Measurements from ENCODE around the gene NGB.
"Not testable (repeated sequence)": the region's sequence is repeated elsewhere in the genome, so short reads cannot be mapped to it uniquely, and the experiment has no call there.

Gene NGB

DNA sequence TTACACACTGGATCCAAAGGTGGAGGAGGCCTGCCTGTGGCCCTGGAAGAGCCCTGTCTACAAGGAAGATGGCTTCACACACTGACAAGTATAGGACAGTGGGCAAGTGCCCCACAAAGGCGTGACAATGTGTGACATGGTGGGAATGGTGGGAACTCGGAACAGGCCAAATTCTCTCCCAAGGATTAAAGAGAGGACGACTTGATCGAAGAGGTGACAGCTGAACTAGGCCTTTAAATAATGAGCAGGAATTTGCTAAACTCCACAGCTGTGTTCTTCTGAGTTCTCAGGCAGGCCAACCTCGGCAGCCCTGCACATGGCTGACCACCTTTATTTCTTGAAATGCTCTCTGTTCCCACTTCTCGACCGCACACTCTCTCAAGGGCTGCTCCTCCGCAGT, 25.9 kb upstream of the NGB start:
- in situ Hi-C loops (cut with HindIII; ENCODE audit: low sequenced_read_pairs) = no loop called here

DNA sequence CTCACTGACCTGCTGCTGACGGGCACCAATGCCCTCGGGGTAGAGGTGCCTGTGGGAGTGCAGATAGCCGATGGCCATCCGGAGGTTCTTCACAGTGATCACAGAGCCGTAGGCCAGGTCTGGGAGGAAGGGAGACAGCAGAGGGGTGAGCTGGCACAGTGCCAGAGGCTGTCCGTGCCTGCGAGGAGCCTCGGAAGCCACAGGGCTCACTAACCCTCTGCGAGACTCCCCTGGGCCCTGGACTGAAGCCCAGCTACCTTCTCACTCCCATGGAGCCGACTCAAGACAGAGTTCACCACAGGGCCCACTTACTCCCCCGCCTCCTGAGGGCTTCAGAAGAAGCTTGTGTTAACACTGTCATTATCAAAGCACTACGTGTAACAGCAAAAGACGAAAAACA, 25.1 kb upstream of the NGB start:
- in situ Hi-C loops (cut with HindIII; ENCODE audit: low sequenced_read_pairs) = no loop called here

DNA sequence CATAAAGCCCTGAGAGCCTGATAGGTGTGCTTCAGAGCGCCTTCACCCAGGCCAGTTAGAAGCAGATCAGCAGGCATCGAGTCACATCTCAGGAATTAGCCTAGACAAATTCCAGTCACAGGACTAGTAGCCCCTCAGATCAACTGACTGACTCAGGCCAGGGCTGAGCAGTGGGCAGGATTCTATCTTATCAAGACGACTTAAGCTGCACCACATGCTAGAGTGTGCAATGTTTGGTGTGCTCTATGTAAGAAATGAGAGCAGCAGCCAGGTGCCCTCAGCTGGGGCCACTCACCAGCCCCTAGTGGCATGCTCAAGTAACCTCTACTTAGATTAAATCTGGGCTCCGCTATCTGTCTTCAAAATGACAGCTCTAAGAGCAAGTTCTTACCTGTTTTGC, 19.7 kb upstream of the NGB start:
- in situ Hi-C loops (cut with HindIII; ENCODE audit: low sequenced_read_pairs) = no loop called here

DNA sequence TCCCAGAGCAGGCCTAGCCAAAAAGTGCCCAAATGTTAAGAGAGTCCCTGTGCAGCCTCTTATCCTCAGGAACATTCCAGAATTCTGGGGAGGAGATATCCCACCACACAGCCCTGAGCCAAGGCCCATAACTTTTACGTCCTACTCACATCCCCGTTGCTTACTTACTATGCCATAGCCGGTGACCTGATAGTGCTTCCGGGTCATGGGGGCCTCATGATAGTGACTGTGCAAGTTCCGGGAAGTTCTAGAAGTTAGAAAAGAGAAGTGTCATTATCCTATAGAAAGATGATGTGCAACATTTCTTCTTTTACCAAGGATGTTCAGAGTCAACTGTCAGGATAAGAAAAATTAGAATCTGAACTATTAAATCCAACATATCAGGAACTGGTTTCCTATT, 15.6 kb upstream of the NGB start:
- in situ Hi-C loops (cut with HindIII; ENCODE audit: low sequenced_read_pairs) = no loop called here

DNA sequence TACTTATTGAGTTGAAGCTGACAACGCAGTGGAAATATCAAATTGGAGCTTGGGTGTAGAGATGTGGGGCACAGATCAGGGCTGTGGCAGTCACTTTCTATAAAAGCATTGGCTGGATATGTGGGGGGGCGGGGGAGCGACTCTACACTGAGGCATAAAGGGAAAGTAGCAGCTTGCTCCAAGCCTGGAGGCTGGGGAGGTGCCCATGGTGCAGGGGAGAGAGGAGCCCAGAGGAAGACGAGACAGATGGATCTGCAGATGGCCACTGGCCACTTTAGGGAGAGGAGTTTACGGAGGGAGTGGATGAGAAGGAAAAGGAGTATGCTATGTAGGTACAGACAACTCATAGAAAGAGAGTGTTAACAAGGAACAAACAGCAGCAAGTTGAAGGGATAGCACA, 13.5 kb upstream of the NGB start:
- in situ Hi-C loops (cut with HindIII; ENCODE audit: low sequenced_read_pairs) = no loop called here

DNA sequence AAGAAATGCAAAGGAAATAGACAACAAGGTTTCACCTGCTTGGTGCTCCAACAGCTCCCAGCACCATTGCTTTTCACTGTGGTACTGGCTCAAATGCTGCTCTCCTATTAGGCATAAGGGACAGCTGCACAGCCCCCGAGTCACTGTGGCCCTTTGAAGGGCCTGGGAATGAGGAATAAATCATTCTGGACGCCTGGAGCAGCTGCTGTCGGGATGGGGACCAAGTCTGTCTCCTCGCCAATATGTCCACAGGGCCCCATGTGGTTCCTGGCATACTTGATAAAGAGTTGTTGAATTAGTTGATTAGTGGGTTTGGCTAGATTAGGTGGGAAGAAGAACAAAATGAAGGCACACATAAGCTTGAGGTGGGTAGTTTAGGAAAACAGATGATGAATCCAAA, 13.1 kb upstream of the NGB start:
- in situ Hi-C loops (cut with HindIII; ENCODE audit: low sequenced_read_pairs) = no loop called here

DNA sequence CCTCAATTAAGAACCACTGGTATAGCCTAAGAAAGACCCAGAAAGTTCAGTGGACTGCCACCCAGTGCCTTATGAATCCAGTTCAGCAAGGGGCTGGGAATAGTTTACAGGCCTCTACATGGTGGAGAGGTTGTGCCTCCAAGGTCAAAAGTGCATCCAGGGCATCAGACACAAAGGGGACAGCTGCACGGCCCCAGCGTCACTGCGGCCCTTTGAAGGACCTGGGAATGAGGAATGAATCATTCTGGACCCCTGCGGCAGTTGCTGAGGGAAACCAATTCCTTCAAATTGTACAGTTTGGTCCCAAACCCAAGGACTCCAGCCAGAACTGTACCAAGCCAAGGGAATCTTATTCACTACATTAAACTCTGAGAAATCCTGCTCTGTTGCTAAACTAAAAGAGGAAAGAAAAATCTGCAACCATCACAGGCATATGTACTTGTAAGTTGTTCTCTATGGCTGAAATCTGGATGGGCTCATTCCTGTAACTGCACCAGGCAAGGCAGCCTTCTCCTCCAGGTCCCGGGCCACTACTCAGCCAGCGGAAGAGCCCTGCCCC, 10.9 kb upstream of the NGB start:
- in situ Hi-C loops (cut with HindIII; ENCODE audit: low sequenced_read_pairs) = no loop called here

DNA sequence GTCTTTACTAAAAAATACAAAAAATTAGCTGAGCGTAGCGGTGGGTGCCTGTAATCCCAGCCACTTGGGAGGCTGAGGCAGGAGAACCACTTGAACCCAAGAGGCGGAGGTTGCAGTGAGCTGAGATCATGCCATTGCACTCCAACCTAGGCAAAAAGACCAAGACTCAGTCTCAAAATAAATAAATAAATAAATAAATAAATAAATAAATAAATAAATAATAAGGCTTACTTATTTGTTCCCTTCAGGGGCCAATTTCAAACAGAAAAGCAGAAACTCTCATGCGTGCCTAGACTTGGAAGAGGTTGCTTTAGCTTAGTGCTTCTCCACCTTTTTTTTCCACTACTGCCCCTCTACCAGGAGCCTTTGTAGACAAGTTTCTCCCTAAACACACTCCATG, 9.9 kb upstream of the NGB start:
- in situ Hi-C loops (cut with HindIII; ENCODE audit: low sequenced_read_pairs) = not testable (repeated sequence)

DNA sequence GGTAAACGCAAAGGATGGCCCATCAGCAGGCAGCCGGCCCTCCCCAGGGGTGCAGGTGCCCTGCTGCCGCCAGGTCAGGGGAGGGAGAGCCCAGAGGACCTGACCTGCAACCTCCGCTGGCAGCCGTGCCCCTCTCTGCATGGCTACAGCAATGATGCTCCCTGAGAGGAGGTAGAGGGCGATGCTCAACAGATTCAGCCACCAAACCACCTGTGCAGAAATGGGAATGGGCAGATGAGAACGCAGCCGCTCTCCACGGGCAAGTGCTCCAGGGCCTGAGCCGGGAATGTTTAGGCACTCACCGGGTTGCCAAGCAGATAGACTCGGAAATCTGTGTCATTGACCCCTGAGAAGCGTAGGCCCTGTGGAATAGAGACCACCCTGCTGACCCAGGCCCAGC, 8.7 kb upstream of the NGB start:
- in situ Hi-C loops (cut with HindIII; ENCODE audit: low sequenced_read_pairs) = no loop called here

DNA sequence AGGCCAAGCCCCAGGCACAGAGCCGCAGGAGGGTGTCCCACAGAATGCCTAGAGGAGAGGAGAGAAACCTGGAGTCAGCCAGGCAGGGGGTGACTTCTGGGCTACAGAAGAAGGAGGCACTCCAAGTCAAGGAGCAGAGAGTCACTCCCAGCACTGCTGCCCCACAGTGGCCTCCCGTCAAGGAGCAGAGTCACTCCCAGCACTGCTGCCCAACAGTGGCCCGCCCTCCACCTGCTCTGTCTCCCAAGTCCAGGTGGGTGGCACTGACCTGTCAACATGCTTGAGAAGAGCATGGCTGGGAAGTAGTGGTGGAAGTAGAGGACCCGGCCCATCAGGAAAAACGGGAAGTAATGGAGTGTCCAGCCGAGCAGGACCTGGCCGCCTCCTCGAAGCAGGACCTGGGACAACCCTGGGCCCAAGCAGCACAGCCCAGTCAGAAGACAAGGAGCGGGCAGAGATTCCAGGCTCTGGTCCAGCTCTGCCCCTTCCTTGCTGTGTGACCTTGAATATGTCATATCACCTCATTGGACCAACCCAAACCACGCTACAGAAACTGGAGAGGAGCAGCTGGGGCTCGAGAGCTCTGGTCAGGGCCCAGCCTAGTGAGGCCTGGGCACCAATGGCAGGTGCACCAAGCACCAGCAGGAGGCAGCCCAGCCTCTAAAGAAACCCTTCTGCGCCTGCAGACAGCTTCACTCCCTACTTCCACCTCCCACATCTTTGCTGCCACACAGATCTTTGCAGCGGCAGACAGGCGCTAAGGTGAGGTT, 7.6 kb upstream of the NGB start:
- in situ Hi-C loops (cut with HindIII; ENCODE audit: low sequenced_read_pairs) = no loop called here

DNA sequence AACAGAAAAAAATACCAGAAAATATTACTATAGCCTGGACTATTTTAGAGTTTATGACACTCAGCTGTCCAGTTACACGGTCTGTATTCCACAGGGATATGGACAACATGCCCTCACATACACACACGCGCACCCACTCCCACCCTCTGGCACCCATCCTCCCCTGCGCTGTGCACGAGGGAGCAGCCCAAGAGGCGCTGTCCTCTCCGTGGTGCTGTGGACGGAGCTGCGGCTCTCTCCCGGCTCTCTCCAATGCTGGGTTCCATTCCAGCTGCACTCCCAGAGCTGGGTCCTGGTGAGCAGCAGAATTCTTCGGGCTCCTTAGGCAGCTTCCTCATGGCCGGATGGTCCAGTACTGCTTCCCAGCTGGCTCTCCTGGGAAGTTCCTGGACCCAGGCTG, 6.0 kb upstream of the NGB start:
- in situ Hi-C loops (cut with HindIII; ENCODE audit: low sequenced_read_pairs) = no loop called here

DNA sequence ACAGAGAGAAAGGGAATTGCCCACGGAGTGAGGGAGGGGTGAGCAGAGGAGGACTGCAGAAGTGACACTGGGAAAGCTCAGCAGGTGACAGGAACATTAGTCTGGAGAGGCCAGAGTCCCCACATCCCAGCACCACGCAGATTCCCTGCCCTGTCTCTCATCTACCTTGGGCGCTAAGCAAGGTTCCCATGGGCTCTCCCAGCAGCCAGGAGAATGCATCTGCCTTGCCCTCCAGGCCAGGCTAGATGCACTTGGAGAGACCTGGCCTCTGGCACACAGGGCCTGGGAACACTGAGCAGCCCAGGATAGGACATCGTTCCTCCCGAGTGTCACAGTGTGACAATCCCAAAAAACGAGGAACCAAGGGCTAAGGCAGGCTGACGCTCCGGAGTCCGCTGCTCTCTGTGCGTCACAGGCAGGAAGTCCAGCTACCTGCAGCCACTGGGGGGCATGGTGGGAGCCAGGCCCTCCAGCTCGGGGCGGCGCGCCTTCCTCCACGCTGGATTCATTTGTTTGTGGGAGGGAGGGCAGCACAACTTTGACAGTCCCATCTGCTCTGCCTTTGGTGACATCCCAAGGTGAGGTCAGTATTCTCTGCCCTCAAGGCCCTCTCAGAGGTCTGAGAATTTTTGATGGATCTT, 5.4 kb upstream of the NGB start:
- in situ Hi-C loops (cut with HindIII; ENCODE audit: low sequenced_read_pairs) = no loop called here

DNA sequence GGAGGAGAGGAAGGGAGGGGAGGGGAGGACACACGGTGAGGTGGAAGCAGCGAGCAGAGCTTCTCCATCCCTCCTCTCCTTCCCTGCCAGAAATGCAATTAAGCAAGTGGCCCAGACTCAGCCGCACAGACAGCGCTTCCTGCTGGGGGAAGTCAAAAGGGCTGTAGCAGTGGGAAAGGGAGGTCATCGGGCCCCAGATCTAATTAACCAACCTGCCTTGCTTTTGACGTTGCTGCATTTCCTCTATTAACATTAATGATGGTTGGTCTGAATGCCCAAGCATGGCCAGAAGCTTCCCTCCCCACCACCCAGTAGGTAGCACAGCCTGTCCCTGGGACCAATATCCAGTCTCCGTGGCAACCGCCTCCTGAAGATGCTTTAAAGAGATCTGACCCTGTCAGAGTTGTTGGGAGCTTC, 4.6 kb upstream of the NGB start:
- in situ Hi-C loops (cut with HindIII; ENCODE audit: low sequenced_read_pairs) = no loop called here

DNA sequence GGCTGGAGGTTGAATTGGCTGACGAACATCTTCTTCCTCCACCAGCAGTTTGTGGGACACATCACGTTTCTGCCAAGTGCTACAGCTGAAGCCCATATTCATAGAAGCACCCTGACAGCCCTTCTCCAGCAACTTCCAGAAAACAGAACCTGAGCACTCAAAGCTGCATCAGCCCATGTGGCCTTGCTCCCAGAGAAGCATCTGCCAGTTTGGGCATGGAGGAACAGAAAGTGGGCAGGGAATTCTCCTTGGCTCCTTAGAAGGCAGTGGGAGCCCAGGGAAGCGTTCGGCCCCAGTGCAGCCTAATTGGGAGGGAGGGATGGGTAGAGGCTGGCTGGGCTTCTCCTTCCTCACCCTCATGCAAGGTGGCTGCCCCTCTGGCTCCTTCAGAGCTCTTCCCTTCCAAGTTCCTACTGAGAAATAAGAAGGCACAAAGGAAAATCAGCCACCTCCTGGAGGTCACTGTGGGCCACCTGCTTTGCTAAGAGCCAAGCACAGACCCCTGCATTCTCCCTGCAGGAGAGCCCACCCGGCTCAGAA, 4.1 kb upstream of the NGB start:
- in situ Hi-C loops (cut with HindIII; ENCODE audit: low sequenced_read_pairs) = no loop called here

DNA sequence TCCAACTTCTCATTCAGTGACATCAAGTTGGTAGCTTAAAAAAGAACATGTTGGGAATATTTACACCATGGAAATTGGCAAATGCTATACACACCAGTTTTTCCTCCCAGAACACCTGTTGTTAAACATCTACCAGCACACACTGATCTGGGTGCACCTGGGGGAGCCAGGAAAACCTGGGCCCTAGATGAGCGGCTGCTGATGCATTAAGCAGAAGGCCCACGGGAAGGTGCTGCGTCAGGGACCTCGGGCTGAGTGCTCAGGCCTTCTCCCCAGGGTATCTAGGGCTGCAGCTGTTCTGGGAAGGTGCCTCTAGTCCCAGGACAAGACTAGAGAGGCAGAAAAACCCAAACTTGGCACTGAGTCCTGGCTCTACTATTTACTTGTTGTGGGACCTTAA, 2.8 kb upstream of the NGB start:
- in situ Hi-C loops (cut with HindIII; ENCODE audit: low sequenced_read_pairs) = no loop called here

DNA sequence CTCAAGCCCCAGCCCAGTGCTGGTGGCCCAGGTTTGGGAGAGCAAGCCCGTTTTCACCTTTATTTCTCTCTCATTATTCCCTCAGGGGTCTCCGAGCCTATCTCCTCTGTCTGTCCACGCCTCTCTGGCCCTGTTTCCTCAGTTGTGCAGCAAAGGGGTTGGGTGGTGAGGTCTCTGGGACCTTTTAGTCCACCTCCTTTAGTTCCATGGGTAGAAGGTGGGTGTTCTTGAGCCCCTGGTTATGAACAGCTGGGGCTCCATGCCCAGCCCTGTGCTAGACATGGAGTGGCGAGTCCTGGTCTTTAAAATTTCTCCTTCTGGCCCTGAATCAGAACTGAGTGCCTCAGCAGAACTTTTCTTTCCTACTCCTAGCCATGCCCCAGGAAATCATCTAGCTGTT, 1.3 kb upstream of the NGB start:
- in situ Hi-C loops (cut with HindIII; ENCODE audit: low sequenced_read_pairs) = no loop called here

DNA sequence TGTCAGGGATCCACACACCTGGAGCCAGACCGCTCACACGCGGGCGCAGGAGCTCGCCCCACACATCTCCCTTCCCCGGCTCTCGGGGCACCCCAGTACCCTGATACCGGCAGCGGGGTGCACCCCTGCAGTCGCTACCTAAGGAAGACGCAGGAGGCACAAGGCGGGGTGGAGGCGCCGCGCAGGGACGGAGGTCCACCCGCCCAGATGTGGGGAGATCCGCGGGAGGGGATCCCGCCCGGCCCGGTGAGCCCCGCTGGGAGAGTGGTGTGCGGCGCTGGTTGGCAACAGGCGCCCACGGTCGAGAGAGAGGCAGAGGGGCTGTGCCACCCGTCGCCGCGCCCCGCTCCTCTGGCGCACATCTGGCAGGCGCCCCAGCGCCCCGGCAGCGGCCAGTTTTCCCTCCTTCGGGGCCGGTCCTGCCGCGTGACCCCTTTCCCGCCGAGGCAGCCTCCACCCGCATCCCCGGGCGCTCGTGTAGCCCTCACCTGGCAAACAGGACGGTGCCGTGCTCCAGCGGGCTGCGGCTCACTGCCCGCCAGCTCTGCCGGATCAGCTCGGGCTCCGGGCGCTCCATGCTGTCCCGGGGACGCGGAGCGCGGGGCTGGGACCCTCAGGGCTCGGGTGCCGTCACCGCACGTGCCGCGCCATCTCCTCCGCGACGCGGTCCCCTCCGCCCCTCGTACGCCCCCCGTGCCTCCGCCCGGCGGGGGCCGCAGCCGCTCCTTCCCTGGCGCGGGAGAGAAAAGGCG, 469 bp downstream of the NGB start:
- in situ Hi-C loops (cut with HindIII; ENCODE audit: low sequenced_read_pairs) = no loop called here

DNA sequence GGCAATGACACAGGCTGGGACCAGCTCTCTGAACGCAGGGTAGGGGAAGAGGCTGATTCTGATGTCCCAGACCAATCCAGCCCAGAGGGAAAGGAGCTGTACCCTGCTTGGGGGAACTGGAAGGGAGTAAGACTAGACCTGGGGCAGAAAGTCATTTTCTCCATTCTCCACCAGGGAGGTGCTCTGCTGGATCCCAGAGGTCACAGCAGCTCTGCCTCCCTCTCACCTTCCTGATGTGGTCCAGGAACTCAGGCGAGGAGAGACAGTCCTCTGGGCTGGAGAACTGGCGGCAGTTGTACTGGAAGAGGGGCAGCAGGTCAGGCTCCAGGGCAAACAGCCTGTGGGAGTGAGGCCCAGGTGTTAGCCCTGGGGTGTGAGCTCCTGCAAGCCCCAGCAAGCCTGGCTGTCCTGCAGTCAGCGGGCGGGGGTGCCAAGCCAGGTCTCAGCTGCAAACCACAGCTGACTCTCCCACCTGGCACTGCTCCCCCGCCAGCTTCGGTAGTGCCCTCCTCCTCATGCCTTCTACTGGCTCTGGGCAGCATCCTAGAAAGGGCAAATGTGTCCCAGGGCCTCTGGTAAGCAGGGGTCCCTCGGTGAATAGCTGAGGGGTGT, 1.9 kb downstream of the NGB start:
- in situ Hi-C loops (cut with HindIII; ENCODE audit: low sequenced_read_pairs) = no loop called here

DNA sequence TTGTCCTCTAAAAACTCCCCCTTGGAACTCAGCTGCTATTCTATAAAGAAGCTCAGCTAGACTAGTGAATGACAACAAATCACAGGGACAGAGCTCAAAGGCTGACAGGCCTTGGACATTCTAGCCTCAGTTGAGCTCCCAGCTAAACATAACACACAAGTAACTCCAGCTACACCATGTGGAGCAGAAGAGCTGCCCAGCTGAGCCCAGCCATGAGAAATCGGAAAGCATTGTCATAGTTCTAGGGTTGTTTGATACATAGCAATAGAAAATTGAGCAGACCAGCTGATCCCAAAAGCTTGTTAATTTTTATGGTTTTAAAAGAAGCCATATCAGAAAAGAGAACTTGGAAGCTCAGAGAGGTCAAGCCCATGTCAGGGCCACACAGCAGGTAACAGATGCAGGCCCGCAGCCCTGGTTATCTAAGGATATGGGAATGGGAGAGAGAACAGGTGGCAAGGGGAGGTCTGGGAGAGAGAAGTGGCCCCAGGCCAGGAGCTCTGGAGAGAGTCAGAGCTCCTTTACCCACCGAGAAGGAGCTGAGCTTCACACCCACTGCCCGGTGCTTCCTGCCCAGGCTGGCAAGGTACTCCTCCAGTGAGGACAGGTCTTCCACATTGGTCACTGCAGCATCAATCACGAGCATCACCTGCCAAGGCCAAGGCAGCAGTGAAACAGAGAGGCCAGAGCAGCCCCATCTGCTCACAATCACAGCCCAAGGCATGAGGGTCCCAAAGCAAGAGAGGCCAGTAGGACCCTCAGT, 2.9 kb downstream of the NGB start:
- in situ Hi-C loops (cut with HindIII; ENCODE audit: low sequenced_read_pairs) = no loop called here

DNA sequence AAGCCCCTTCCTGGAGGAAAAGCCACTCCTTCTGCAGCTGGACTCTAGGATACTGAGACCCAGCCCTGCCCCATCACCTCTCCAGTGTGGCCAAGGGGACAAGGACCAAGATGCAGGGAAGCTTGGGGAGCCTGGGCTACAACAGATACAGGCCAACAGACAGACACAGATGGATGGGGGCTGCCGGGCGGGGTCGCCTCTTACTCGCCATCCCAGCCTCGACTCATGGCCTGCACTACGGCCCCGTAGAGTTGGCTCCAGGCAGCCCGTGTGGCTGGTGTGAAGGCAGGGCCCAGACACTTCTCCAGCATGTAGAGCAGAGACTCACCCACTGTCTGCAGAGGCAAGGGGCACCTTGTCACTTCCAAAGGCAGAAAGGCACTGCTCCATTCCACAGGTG, 4.7 kb downstream of the NGB start:
- in situ Hi-C loops (cut with HindIII; ENCODE audit: low sequenced_read_pairs) = no loop called here
